HUES6 (cell line): ENCODE measurements around the gene ATP8B1.

ENCODE experiments used
- H3K27ac ChIP-seq: 2 replicates; pipeline ENCODE4 v1.7.0; 2013; ENCODE audit warnings: low read depth, mild to moderate bottlenecking, low read length, inconsistent platforms
- H3K27me3 ChIP-seq: 2 replicates; pipeline ENCODE4 v1.6.1; 2013; ENCODE audit warnings: low read length; ENCODE audit not compliant: control insufficient read depth, insufficient read depth
- H3K36me3 ChIP-seq: 2 replicates; pipeline ENCODE4 v1.6.1; 2013; ENCODE audit warnings: low read length; ENCODE audit not compliant: control insufficient read depth, insufficient read depth
- H3K4me1 ChIP-seq: 2 replicates; pipeline ENCODE4 v1.6.1; 2013; ENCODE audit warnings: low read length; ENCODE audit not compliant: control insufficient read depth, insufficient read depth
- H3K4me3 ChIP-seq: 2 replicates; pipeline ENCODE4 v1.5.1; 2013; ENCODE audit warnings: low read depth, low read length
- H3K9ac ChIP-seq: one replicate; pipeline ENCODE4 v1.6.1; 2013; ENCODE audit warnings: mild to moderate bottlenecking, low read length
- H3K9me3 ChIP-seq: 2 replicates; pipeline ENCODE4 v1.6.1; 2013; ENCODE audit warnings: low read depth, low read length; ENCODE audit not compliant: control insufficient read depth, insufficient read depth

ATP8B1 gene

DNA sequence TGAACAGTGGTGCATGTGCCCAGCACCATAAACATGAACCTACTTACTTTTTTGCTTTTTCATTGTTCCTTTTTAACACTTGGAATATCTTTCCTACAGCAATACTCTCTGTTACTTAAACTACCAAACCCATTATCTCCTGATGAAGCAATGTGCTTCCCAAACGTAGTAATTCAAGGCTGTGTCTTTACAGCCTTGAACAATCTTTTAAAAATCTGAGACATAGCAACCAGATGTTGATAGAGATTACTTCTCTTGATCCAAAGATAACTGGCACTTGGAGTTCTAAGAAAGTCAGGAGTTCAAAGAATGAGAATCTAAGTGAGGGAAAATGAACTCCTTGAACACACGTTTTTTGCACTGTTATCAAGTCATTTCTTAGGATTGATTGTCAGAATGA is 40.4 kb downstream of the ATP8B1 start:
- H3K4me3 ChIP-seq: no peak overlapping the region
- no peak overlapping the region for H3K27ac ChIP-seq
- H3K27me3 ChIP-seq: no peaks in the 10 kb centered on the region
- no peaks in the 10 kb centered on the region for H3K4me1 ChIP-seq
- no peaks in the 10 kb centered on the region for H3K36me3 ChIP-seq
- H3K9ac ChIP-seq: no peak overlapping the region
- H3K9me3 ChIP-seq: no peaks in the 10 kb centered on the region

DNA sequence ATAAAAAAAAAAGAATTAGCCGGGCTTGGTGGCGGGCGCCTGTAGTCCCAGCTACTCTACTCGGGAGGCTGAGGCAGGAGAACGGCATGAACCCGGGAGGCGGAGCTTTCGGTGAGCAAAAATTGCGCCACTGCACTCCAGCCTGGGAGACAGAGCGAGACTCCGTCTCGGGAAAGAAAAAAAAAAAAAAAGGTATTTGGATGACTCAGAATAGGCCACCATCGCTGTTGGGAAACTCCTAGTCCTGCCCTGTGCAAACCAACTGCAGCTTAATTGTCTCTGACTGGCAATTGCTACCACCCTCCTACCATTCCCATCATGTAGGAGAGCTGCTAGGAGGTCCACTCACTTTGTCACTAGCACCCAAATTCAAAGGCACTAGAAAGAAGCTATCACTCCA is 43.5 kb downstream of the ATP8B1 start:
- Histone ChIP-seq H3K36me3 (no peaks in the 10 kb centered on the region), H3K27ac (no peak overlapping the region), H3K4me1 (no peaks in the 10 kb centered on the region), H3K4me3 (no peak overlapping the region), H3K9ac (no peak overlapping the region), H3K27me3 (no peaks in the 10 kb centered on the region), H3K9me3 (no peaks in the 10 kb centered on the region)

DNA sequence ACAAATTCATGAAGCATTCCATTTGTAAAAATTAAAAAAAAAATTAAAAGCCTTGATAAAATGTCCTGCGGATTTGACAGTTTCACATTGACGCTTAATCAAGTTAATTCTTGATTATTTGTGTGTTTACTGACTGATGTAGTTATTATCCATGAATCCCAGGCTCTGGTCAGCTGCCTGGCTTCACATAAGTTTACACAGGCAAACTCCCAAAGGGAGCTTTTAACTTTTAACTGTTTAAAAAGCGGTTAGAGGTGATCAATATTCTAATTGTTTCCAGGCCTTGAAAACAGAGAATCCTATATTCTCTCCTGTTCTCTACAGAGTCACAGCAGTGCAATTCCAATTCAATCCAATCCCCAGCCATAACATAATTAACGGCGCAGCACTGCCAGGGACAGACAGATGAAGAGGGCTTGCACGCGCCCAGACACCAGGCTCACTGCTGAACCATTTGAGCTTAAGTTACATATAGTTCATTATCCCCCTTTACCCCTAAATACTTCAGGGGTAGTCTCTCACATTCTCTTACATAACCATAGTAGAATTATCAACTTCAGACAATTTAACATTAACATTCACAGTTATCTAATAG is 47.5 kb downstream of the ATP8B1 start:
- no peak overlapping the region for H3K27ac ChIP-seq
- H3K9me3 ChIP-seq: no peaks in the 10 kb centered on the region
- no peaks in the 10 kb centered on the region for H3K4me1 ChIP-seq
- no peaks in the 10 kb centered on the region for H3K36me3 ChIP-seq
- no peak overlapping the region for H3K4me3 ChIP-seq
- H3K27me3 ChIP-seq: no peaks in the 10 kb centered on the region
- no peak overlapping the region for H3K9ac ChIP-seq

DNA sequence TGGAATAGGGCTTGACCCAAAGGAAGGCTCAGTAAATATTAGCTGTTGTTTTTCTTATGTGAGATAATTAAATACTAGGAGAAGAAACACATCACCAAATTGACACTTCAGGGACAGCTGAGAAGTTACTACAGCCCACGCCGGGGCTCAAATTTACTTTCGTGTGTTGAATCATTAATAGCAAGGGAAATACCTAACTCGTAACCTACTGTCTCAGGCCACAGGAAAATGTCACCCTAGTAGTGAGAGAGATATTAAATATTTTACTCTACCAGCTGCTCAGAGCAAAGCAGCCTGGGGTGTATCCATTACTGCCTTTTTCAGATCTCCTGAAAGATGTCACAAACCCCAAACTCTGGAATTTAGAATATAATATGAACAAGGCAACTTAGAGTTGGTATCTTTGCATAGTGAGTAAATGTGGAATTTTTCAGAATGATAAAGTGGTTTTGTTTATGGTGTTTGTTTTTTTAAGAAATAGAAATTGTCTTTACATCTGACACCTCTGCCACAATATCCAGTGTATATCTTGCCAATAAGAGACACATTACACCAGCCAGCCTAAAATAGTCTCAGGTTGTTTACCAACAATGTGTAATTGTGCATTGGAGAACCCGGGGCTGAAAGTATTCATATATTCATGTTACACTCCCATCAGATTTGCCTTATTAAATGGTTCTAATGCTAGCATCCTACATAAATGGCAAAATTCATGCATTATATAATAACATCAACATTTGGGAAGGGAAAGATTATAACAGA is 48.4 kb downstream of the ATP8B1 start:
- Histone ChIP-seq H3K27me3 (no peaks in the 10 kb centered on the region), H3K27ac (no peak overlapping the region), H3K36me3 (no peaks in the 10 kb centered on the region), H3K4me3 (no peak overlapping the region), H3K9me3 (no peaks in the 10 kb centered on the region), H3K9ac (no peak overlapping the region), H3K4me1 (no peaks in the 10 kb centered on the region)

DNA sequence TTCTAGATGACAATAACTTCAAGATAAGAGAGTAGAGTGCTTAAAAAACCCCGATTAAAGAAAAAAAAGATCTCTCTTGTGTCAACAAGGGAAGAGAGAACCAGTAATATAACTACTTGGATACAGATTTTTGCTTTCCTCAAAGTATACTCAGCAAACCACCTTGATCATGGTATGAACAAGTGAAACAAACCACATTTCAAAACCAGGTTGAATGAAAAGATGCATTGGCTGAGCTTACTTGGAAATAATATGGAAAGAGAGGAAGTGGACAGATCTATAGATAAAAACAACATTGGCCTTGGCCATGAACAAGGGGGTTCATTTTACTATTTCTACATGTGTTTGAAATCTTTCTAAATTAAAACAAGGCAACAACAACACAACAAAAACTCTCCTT is 50.1 kb downstream of the ATP8B1 start:
- Histone ChIP-seq H3K4me3 (no peak overlapping the region), H3K4me1 (peaks cover 10% of the 10 kb centered on the region), H3K36me3 (no peaks in the 10 kb centered on the region), H3K9me3 (no peaks in the 10 kb centered on the region), H3K27me3 (no peaks in the 10 kb centered on the region), H3K27ac (no peak overlapping the region), H3K9ac (no peak overlapping the region)

DNA sequence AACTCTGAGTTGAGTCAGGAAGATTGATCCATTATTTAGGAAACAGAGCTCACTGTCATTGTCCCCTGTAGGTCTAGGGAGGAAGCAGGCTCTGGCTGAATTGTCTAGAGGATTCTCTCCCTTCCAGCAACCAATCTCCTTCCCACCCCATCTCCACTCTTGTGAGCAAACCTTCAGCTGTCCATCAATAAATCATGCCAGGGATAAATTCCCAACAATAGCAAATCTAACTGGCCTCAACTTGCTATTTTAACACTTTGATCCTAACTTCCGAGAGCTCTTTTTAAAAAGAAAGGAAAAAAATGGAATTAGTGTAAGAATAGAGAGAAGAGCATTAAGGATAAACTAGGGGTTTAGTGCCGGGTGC is 53.5 kb downstream of the ATP8B1 start:
- Histone ChIP-seq H3K36me3 (no peaks in the 10 kb centered on the region), H3K9me3 (no peaks in the 10 kb centered on the region), H3K27me3 (no peaks in the 10 kb centered on the region), H3K9ac (no peak overlapping the region), H3K4me1 (peaks cover 17% of the 10 kb centered on the region), H3K4me3 (no peak overlapping the region), H3K27ac (no peak overlapping the region)

DNA sequence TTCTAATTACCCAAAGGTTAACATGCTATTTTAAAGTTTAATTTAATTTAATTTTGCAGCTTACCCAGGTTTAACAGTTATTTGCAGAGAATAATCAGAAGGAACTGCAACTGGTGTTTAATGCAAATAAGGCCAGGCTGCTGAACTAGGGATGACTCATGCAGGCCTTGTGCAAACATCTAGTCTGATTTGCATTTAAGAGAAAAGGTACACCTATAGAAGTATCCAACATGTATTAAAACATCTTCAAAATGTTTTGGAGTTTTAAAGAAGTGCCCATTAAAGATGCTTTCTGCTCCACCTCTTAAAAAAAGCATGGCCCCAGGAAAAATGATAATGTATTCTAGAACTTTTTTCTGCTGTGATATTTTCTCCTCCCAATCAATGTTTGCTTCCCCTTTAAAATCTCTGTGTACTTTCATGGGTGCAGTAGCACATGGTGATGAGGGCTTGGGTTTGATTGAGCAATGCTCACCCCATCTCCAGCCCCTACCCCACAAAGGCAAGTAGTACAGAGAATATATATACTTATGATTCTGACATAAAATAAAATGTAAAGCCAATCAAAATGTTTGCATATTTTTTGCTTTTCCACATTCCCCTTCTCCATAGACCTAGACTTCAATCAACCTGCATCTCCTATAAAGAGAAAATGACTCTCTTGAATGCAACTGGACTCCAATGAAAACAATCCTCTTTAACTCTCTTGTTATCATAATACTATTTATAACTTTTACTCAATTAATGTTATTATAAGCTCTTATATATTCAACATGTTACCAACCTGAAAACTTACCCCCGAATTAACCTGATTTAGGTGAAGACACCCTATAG is 54.1 kb downstream of the ATP8B1 start:
- Histone ChIP-seq H3K4me3 (no peak overlapping the region), H3K9me3 (no peaks in the 10 kb centered on the region), H3K36me3 (no peaks in the 10 kb centered on the region), H3K9ac (no peak overlapping the region), H3K27ac (no peak overlapping the region), H3K4me1 (peaks cover 17% of the 10 kb centered on the region), H3K27me3 (no peaks in the 10 kb centered on the region)

DNA sequence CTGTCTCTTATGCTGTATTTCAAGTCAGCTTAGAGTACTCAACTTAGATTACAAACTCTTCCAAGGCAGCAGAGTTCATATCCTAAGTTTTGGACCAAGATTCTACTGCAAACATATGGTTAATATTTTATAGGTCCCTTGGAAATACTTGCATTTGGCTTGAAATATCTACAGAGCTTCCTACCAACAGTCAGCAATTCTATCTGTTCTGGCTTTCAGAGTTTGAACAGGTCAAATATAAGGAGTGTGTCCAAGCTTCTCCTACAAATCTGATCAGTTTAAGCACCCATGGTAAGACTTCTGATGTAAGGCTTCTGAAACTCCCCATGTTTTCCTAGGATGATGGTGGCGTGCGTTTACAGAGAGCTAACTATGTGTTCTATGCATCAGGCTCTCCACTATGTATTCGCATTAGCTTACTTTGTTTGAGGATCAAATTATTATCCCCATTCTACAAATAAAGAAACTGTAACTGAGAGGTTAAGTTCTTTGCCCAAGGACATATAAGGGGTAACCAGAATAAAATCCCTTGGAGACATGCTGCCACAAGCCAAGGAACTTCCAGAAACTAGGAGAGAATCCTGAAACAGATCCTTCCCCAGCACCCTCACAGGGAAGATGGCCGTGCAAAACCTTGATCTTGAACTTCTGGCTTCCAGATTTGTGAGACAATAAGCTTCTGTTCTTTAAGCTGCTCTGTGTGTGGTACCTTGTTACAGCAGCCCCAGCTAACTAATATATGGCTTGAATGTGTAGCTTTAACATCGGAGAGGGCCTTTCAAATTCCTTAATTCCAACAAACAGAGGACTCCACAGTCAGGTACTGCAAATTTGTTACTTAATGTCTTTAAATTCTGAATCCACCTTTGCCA is 55.1 kb downstream of the ATP8B1 start:
- H3K4me3 ChIP-seq: no peak overlapping the region
- H3K9ac ChIP-seq: no peak overlapping the region
- H3K27ac ChIP-seq: no peak overlapping the region
- H3K36me3 ChIP-seq: no peaks in the 10 kb centered on the region
- peaks cover 25% of the 10 kb centered on the region for H3K4me1 ChIP-seq
- H3K9me3 ChIP-seq: no peaks in the 10 kb centered on the region
- no peaks in the 10 kb centered on the region for H3K27me3 ChIP-seq

DNA sequence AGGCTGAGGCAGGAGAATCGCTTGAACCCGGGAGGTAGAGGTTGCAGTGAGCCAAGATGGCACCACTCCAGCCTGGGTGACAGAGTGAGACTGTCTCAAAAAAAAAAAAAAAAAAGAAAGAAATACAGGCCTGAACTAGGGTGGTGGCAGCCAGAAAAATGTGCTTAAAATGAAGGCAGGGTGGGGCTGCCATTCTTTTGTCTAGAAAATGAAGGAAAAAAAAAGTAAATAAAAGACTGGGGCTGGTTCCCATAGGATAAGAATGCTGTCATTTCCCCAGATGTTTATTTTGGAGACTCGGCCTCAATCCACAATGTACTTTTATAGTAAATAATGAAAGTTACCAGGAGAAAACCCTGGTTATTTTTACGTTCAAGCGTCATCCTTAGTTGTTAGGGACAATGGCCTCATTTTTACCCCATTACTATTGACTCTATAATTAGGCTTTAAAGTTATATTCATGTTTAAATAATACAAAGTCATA is 58.9 kb downstream of the ATP8B1 start:
- Histone ChIP-seq H3K4me1 (peaks cover 28% of the 10 kb centered on the region), H3K27ac (no peak overlapping the region), H3K9ac (no peak overlapping the region), H3K4me3 (no peak overlapping the region), H3K9me3 (peaks cover 7% of the 10 kb centered on the region), H3K36me3 (no peaks in the 10 kb centered on the region), H3K27me3 (no peaks in the 10 kb centered on the region)

DNA sequence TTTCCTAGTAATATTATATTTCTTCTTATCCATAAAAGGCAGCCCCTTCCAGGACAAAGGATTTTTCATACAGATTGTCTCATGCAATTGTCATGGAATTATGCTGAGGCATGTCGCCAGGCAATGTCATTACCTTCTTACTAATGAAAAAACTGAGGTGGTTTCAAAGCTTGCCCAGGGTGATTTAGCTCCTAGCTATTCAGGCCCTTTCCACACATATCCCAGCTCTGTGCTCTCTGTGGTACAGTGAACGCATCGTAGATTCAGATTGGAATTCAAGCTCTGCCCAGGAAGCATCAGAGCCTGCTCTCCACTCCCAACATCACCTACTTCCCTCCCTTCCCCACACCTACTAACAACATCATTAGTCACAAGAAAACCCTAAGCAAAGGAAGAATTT is 60.1 kb downstream of the ATP8B1 start:
- Histone ChIP-seq H3K27ac (no peak overlapping the region), H3K9ac (no peak overlapping the region)

More for the DNA sequence above, 60.1 kb downstream of the ATP8B1 start:
- peaks cover 7% of the 10 kb centered on the region for H3K9me3 ChIP-seq
- H3K4me3 ChIP-seq: no peak overlapping the region
- peaks cover 18% of the 10 kb centered on the region for H3K4me1 ChIP-seq
- no peaks in the 10 kb centered on the region for H3K36me3 ChIP-seq
- no peaks in the 10 kb centered on the region for H3K27me3 ChIP-seq
